Hypothalamus (tissue), 51 donors: ENCODE results near the gene THAP4.
A peak's percentile ranks its signal among the peaks of the same experiment; 100 is the strongest.

ENCODE experiments used
- DNase-seq, 51 donors: peaks; one replicate each; lab custom pipeline; 2025; lab: John Stamatoyannopoulos, UW

Gene THAP4, protein sequence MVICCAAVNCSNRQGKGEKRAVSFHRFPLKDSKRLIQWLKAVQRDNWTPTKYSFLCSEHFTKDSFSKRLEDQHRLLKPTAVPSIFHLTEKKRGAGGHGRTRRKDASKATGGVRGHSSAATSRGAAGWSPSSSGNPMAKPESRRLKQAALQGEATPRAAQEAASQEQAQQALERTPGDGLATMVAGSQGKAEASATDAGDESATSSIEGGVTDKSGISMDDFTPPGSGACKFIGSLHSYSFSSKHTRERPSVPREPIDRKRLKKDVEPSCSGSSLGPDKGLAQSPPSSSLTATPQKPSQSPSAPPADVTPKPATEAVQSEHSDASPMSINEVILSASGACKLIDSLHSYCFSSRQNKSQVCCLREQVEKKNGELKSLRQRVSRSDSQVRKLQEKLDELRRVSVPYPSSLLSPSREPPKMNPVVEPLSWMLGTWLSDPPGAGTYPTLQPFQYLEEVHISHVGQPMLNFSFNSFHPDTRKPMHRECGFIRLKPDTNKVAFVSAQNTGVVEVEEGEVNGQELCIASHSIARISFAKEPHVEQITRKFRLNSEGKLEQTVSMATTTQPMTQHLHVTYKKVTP

DNA sequence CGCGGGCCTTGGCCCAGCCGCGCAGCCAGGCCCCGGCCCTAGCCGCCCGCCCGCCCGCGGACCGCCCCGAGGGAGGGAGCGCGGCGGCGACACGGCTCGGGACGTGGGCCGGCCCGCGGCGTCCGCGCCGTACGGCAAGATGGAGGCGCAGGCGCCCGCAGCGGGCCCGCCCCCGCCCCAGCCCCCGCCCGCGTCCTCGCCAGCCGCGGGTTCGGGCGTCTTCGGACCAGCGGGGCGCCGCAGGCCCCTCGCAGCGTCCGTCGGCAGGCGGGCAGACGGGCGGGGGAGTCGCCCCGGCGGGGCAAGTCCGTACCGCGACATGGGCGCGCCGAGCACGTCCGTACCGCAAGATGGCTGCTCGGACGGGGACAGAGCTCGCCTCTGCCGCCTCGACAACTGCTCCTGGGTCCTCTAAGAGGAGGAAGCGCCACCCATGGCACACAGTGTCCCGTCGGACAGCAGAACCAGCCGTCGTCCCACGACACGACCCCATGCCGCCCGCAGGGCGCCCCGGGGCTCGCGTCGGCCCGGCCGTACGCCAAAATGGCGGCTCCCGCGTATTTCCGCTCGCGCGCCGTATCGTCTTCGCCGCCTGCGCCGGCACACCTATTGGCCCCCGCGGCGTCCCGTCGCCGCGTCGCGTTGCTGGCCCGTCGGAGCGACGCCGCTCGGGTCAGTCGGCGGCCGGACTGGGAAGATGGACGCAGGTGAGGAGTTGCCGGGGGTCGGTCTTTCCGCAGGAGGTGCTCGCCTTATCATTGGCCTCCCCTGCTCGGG lies at the start of gene THAP4, which contains the start of gene ATG4B:
Gene THAP4 (minus strand): TSS at position 141 of the 777 bp plus-strand sequence. CDS start 141 bp downstream, outside the sequence.
Gene ATG4B (plus strand): TSS at position 676 of the 777 bp plus-strand sequence. CDS start 22 bp downstream, at position 698.
- peak; percentile 59 to 98 (median 84) for DNase-seq

DNA sequence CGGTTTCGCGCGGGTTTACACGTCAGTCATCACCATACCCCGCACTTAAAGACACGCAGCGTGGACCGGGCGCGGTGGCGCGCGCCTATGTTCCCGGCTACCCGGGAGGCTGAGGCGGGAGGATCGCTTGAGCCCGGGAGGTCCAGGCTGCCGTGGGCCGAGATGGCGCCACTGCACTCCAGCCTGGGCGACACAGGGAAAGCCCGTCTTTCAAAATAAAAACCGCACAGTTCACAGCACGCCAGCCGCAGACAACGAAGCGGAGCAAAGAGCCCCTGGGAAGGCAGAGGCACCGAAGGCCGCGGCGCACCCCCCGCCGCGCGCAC lies 49.3 kb upstream of the THAP4 start:
- DNase-seq: no peak

GRCh38 chr2:241680827-241681599 lies 44.1 kb upstream of the THAP4 start:
- DNase-seq: peak in 2 of 51 donors; percentile 6 to 24

GRCh38 chr2:241680044-241680443 lies 43.1 kb upstream of the THAP4 start:
- no peak for DNase-seq

- no peak for DNase-seq
Measured at GRCh38 chr2:241678784-241679540, 42.0 kb upstream of the THAP4 start.

DNA sequence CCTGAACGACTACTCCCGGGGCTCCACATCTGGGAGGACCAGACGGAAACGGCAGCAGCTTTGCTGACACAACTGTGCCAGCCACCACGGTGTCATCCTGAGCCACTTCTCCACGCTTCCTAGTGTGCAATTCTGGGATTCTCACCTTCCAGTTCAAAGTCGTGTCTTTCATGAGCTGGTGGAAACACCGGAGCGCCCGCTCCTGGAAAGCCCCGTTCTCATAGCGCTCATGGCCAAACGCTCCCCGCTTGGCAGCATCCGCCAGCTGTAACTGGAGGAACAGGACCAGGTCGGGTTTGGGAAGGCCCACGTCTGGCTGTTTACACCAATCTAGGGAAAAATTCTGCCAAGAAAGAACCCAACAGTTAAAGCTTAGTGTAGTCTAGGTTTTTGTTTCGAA lies 41.3 kb upstream of the THAP4 start:
- no peak for DNase-seq

GRCh38 chr2:241677392-241677791 lies 40.4 kb upstream of the THAP4 start:
- DNase-seq: no peak

- DNase-seq: no peak
Measured at GRCh38 chr2:241676665-241677064, 39.7 kb upstream of the THAP4 start.

- DNase-seq: no peak
Measured at GRCh38 chr2:241675885-241676284, 38.9 kb upstream of the THAP4 start.

DNA sequence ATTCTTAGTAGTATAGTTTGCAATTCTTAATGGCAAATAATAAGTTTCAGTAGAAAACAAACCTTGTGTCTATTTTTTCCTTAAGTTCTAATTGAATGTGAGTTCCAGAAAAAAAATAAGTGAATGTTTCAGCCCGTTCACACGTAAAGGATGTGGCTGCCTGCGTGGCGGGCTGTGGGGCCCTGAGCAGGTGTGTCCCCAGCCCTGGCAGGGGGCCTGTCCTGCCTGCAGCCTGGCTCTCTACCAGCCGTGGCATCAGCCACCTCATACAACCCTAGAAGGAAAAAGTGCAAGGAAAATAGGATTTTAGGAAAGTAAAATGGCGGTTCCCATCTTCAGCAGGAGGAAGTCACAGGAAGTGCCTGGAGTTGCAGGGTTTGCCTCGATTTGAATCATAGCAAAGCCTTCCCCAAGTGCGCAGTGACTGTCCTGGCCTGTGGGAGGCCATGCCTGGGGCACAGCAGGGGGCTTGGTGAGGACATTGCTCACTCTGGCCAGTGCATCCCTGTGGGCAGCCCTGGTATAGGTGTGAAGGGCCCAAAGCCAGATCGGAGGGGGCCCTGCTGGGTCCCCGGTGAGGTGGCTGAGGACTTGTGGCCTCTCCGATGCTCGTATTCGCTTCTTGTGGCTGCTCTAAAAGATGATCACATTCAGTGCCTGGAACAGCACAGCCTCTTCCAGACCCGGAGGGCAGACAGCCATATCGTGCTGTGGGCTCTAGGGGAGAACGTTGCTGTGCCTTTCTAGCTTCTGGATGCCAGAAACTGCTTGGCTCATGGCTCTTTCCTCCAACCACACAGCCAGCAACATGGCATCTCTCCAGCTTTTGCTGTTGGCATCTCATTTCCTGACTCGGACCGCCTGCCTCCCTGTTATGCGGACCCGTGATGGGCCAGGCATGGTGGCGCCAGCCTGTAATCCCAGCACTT lies 37.1 kb upstream of the THAP4 start:
- peak in 9 of 51 donors; percentile 10 to 41 (median 23) for DNase-seq

DNA sequence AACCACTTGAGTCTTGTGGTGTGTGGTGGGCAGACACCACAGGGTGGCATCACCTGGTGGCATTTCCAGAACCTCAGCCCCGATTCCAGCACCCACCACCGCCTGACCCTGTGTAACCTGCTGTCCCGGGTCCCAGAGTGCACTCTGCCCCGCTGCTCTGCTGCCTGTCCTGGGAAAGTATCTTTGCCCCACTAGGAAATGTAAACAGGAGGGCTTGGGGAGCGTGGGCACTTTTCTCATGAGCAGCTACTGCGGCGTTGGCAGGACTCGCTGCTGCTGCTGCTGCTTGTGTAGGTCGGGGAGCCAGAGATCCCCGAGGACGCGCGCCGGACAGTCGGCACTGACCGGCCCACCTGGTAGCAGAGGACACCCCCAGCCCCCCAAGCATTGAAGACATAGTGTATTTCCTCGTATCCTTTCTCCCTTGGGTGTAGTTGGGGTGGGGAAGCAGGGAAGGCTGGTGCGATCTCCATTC lies 36.3 kb upstream of the THAP4 start:
- no peak for DNase-seq

DNA sequence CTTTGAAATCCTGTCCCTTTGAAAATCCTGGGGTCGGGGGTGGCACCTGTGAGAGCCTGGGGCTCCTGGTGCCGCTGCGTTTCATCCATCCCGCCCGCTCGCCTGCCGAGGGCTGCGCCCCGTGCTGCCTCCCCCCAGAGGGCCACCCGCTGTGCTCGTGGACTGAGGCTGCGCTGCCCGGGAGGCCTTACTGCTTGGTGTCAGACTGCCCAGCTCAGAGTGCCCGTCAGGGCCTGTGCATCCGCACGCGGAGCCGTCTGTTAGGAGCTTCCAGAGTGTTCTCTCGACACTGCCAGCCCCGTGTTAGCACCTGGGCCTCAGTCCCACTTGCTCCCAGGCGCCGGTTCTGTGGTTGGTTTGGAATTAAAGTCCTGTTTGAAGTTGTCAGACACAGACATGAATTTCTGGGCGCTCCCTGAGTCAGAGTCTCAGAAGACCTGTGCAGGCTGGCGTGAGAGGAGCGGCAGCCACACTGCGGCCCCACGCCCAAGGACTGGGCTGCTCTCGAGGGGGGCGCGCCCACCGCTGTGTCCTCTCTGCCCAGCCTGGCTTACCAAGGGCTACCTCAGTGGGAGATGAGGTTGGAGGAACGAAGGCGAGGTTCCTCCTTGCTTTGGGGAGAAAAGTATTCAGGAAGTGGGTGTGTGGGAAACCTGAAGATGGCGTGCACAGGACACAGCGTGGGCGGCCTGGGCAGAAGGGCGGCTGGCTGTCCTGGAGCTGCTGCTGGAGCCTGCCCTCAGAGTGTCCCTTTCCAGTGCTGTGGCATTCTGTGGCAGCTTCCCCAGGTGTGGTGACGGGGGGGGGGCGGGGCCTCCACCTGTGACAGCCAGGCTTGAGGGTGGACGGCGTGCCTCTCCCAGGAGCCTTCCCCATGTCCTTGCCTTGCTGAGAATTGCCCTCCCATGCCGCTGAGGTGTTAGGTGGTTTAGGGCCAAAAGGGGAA lies 35.6 kb upstream of the THAP4 start:
- DNase-seq: no peak

GRCh38 chr2:241671457-241672240 lies 34.7 kb upstream of the THAP4 start:
- no peak for DNase-seq

- no peak for DNase-seq
Measured at GRCh38 chr2:241670333-241671110, 33.6 kb upstream of the THAP4 start.

DNA sequence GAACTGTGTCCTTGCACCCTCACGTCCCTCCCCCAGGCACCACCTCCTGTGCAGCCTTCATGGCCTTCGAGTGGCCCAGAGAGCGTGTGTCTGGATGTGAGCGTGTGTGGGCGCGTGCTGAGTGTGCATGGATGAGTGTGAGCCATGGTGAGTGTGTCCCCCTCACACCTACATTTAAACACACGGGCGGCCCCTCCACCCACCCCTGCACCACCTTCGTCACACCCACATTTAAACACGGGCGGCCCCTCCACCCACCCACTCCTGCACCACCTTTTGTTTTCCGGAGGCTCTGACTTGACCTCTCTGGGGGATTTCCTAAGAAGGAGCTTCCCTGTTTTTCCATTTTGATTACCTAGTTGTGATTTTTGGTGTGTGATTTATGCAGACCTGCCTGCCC lies 31.9 kb upstream of the THAP4 start:
- DNase-seq: no peak

DNA sequence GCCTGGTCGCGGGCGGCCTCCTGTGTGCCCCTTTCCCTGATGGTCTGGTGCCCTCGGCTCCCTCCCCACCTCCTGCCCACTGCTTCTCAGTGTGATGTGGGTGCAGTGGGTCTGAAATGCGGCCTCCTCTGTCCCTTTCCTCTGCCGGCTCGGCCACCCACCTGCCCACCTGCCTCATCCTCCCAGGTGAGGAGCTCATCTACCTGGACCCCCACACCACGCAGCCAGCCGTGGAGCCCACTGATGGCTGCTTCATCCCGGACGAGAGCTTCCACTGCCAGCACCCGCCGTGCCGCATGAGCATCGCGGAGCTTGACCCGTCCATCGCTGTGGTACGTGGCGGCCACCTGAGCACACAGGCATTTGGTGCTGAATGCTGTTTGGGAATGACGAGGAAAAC lies 31.4 kb upstream of the THAP4 start:
- no peak for DNase-seq
